BLaER1 treated with 17β-estradiol and CSF1 and Interleukin-3, amounts not matched to agents 10 nM and 100 nM (cell line): ENCODE measurements around the gene PLCXD1.
A peak's percentile ranks its signal among the peaks of the same experiment; 100 is the strongest.
"Not testable (repeated sequence)": the region's sequence is repeated elsewhere in the genome, so short reads cannot be mapped to it uniquely, and the experiment has no call there.

ENCODE experiments used
- H3K27ac ChIP-seq, 11 experiments: shearing (Covaris generic); formaldehyde crosslinking; 2 replicates each; pipeline ENCODE4 v1.8.1; 2022
- H3K27me3 ChIP-seq, 11 experiments: shearing (Covaris generic); formaldehyde crosslinking; 2 replicates each; pipeline ENCODE4 v1.8.1; 2022
- H3K36me3 ChIP-seq, 11 experiments: shearing (Covaris generic); formaldehyde crosslinking; 2 replicates each; pipeline ENCODE4 v1.8.1; 2022
- H3K4me1 ChIP-seq, 10 experiments: shearing (Covaris generic); formaldehyde crosslinking; 2 replicates each; pipeline ENCODE4 v1.8.1; 2022
- H3K4me2 ChIP-seq, 11 experiments: shearing (Covaris generic); formaldehyde crosslinking; 2 replicates each; pipeline ENCODE4 v1.8.1; 2022
- H3K4me3 ChIP-seq, 10 experiments: shearing (Covaris generic); formaldehyde crosslinking; 2 replicates each; pipeline ENCODE4 v1.8.1; 2022
- H3K9ac ChIP-seq, 11 experiments: shearing (Covaris generic); formaldehyde crosslinking; 2 replicates each; pipeline ENCODE4 v1.8.1; 2022
- H3K9me3 ChIP-seq, 11 experiments: shearing (Covaris generic); formaldehyde crosslinking; replicated peaks in 1 of 11; 2 replicates each; pipeline ENCODE4 v1.8.1; 2022
- H4K20me1 ChIP-seq, 11 experiments: shearing (Covaris generic); formaldehyde crosslinking; 2 replicates each; pipeline ENCODE4 v1.8.1; 2022
- Cebpa-rat ChIP-seq, 11 experiments: shearing (Covaris generic); IDR thresholded peaks; 2 replicates each; pipeline ENCODE4 v1.8.1; 2022

Gene PLCXD1

GRCh38 chrX:253451-254297, 27.5 kb upstream of the PLCXD1 start:
- H3K9me3 ChIP-seq = peaks cover 0 to 15% (median 7%) of the 10 kb centered on the region in 11 experiments; a peak in 8 of 22 replicates
- H3K9ac ChIP-seq = no peak overlapping the region
- H3K4me1 ChIP-seq = peaks cover 0 to 21% (median 14%) of the 10 kb centered on the region in 10 experiments; a peak in 16 of 20 replicates
- H3K27ac ChIP-seq = no peak overlapping the region
- H3K4me3 ChIP-seq = no peak overlapping the region
- H3K27me3 ChIP-seq = no peaks in the 10 kb centered on the region
- H4K20me1 ChIP-seq = no peaks in the 10 kb centered on the region
- no peak for TF ChIP-seq Cebpa-rat (IDR thresholded peaks at IDR 0.05)
- no peak overlapping the region for H3K4me2 ChIP-seq
- H3K36me3 ChIP-seq = no peaks in the 10 kb centered on the region

DNA sequence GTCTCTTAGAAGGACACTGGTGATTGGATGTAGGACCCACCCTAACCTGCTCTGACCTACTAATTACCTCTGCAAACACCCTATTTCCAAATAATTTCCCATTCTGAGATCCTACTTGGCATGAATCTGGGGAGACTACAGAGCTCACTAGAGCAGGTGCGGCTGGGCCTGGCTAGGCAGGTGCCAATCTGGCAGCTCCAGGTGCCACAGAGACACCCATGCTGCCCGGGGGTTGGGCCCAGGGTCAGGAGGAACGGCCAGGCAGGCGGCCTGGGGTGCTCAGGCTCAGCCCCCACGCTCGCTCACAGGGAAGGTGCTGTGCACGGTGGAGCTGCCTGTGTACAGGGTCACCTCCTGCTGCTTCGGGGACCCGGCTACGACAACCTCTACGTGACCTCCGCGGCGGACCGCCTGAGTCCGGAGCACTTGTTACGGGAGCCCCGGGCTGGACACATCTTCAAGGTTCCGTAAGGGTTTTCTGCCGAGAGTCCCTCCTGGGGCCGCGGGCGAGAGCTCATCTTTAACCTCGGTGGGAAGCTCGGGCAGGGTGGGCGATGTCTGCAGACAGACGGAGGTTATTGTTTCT, 26.5 kb upstream of the PLCXD1 start:
- H3K4me3 ChIP-seq = no peak overlapping the region
- no peaks in the 10 kb centered on the region for H3K27me3 ChIP-seq
- H3K27ac ChIP-seq = no peak overlapping the region
- peaks cover 0 to 24% (median 18%) of the 10 kb centered on the region in 10 experiments; a peak in 19 of 20 replicates for H3K4me1 ChIP-seq
- TF ChIP-seq Cebpa-rat (IDR thresholded peaks at IDR 0.05) = no peak
- H3K4me2 ChIP-seq = no peak overlapping the region
- peaks cover 0 to 15% (median 7%) of the 10 kb centered on the region in 11 experiments; a peak in 8 of 22 replicates for H3K9me3 ChIP-seq
- no peaks in the 10 kb centered on the region for H4K20me1 ChIP-seq
- no peak overlapping the region for H3K9ac ChIP-seq
- no peaks in the 10 kb centered on the region for H3K36me3 ChIP-seq

DNA sequence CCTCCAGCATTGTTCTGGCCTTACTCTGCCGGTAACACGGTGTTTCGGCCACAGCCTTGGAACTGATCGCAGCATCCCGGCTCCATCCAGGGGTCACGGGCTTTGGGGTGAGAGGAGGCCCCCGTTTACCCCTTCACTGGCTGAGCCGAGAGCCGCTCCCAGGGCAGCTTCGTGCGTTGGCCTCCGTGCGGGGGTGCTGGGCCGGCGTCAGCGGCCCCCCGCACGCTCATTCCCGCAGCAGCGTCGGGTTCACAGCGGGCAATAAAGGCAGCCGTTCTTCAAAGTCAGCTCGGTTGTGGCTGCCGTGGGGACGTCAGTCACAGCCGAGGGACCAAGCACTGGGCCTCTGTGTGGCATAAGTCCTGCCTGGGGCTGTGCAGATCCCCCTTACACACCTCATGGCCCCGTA, 25.3 kb upstream of the PLCXD1 start:
- Histone ChIP-seq H3K27ac (no peak overlapping the region), H3K9me3 (peaks cover 0 to 15% (median 7%) of the 10 kb centered on the region in 11 experiments; a peak in 8 of 22 replicates), H3K9ac (no peak overlapping the region), H3K4me2 (peak overlapping the region in 1 of 11 experiments; percentile 9; a peak in 1 of 22 replicates), H3K4me3 (no peak overlapping the region), H4K20me1 (no peaks in the 10 kb centered on the region), H3K4me1 (peaks cover 2 to 31% (median 28%) of the 10 kb centered on the region in 10 experiments), H3K27me3 (no peaks in the 10 kb centered on the region), H3K36me3 (no peaks in the 10 kb centered on the region)
- no peak for TF ChIP-seq Cebpa-rat (IDR thresholded peaks at IDR 0.05)

DNA sequence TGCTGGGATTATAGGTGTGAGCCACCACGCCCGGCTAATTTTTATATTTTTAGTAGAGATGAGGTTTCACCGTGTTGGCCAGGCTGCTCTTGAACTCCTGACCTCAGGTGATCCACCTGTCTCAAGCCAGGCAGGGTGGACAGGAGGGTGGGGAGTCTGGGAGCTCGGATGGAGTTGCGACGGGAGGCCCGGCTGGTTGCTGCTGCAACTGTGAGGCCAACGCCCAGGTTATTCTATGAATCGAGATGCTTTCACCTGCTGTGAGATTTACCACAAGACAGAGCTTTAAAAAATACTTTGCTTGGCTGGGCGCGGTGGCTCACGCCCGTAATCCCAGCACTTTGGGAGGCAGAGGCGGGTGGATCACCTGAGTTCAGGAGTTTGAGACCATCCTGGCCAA, 24.1 kb upstream of the PLCXD1 start:
- H3K27me3 ChIP-seq, H3K36me3 ChIP-seq, H3K4me2 ChIP-seq, H3K4me3 ChIP-seq, H3K9ac ChIP-seq, H4K20me1 ChIP-seq, H3K27ac ChIP-seq: not testable (repeated sequence)
- H3K4me1 ChIP-seq = peaks cover 13 to 37% (median 34%) of the 10 kb centered on the region in 10 experiments
- H3K9me3 ChIP-seq = peaks cover 0 to 15% (median 7%) of the 10 kb centered on the region in 11 experiments; a peak in 8 of 22 replicates

DNA sequence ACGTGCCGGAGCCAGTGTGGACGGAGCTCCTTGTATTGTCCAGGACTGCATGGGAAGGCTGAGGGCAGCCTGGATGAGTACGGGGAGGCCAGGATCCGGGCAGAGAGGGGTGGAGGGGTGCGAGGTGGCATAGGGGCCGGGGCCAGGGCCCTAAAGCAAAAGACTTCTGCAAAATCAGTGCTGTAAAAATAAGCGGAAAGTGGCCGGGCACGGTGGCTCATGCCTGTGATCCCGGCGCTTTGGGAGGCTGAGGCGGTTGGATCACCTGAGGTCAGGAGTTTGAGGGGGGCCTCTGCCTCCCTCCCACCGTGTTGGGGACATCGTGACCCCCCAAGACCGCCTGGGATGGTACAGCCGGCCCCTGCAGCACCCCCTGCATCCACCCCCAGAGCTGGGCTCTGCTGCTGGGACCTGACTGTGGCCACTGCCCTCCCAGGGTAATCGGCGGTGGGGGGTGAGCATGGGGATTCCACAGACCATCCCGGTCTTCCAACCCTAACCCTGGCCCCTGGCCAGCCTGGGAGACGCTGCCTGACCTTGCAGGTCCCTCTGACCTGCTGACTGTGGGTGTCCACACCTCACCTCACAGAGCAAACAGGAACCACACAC, 23.4 kb upstream of the PLCXD1 start:
- peaks cover 20 to 44% (median 42%) of the 10 kb centered on the region in 10 experiments for H3K4me1 ChIP-seq
- peak overlapping the region in 9 of 11 experiments; percentile 4 to 69 (median 56); a peak in 16 of 22 replicates for H3K4me2 ChIP-seq
- peak overlapping the region in 1 of 11 experiments; percentile 37; a peak in 1 of 22 replicates for H3K9ac ChIP-seq
- H4K20me1 ChIP-seq = no peaks in the 10 kb centered on the region
- H3K36me3 ChIP-seq = no peaks in the 10 kb centered on the region
- no peak for TF ChIP-seq Cebpa-rat (IDR thresholded peaks at IDR 0.05)
- peaks cover 0 to 11% (median 5%) of the 10 kb centered on the region in 11 experiments; a peak in 7 of 22 replicates for H3K9me3 ChIP-seq
- no peak overlapping the region for H3K4me3 ChIP-seq
- no peaks in the 10 kb centered on the region for H3K27me3 ChIP-seq
- peak overlapping the region in 2 of 11 experiments; percentile 10 to 32; a peak in 2 of 22 replicates for H3K27ac ChIP-seq

DNA sequence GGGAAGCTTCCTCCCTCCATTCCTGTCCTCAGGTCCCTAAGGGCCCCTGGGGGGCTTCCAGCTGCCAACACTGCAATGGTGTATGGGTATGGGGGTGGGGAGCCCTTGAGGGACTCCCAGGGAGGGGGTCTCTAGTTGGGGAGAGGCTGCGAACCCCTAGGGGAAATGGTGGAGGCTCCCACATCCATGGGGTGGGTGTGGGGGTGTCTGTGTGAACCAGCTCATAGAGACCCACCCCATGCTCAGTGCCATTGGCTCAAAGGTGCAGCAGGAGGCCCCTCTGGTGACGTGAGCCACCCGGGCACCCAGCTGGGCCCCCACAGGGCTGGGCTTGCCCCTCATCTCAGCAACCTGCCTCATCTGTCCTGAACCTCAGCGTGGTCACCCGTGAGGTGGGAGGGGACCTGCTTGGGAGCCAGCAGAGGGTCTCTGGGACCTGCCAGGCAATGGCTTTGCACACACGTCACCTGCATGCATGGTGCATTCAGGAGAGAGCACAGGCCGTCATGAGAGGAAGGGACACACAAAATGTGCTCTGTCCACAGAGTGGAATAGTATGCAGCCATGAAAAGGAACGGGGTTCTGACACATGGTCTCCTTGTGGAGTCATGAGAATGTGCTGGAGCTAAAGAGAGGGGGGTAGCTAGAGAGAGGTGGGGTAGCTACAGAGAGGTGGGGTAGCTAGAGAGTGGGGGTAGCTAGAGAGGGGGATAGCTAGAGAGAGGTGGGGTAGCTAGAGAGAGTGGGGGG, 22.7 kb upstream of the PLCXD1 start:
- Histone ChIP-seq H3K27me3 (no peaks in the 10 kb centered on the region), H3K9me3 (peaks cover 0 to 5% (median 0%) of the 10 kb centered on the region in 11 experiments; a peak in 4 of 22 replicates), H3K27ac (peak overlapping the region in 2 of 11 experiments; percentile 10 to 32; a peak in 3 of 22 replicates), H3K4me2 (peak overlapping the region in 9 of 11 experiments; percentile 4 to 69 (median 56); a peak in 16 of 22 replicates), H3K4me1 (peaks cover 20 to 50% (median 43%) of the 10 kb centered on the region in 10 experiments), H3K4me3 (no peak overlapping the region), H3K36me3 (no peaks in the 10 kb centered on the region), H4K20me1 (no peaks in the 10 kb centered on the region), H3K9ac (peak overlapping the region in 1 of 11 experiments; percentile 37; a peak in 1 of 22 replicates)
- TF ChIP-seq Cebpa-rat (IDR thresholded peaks at IDR 0.05) = no peak

- Histone ChIP-seq H3K4me3 (peak overlapping the region in 2 of 10 experiments; percentile 29 to 35; a peak in 4 of 20 replicates), H4K20me1 (no peaks in the 10 kb centered on the region), H3K4me1 (peaks cover 20 to 64% (median 54%) of the 10 kb centered on the region in 10 experiments), H3K9ac (peak overlapping the region in 4 of 11 experiments; percentile 32 to 41 (median 36); a peak in 3 of 22 replicates), H3K27ac (peak overlapping the region in 5 of 11 experiments; percentile 14 to 57 (median 38); a peak in 6 of 22 replicates), H3K9me3 (peaks cover 0 to 1% (median 0%) of the 10 kb centered on the region in 11 experiments; a peak in 2 of 22 replicates), H3K27me3 (no peaks in the 10 kb centered on the region), H3K4me2 (peak overlapping the region; percentile 61 to 84 (median 71)), H3K36me3 (no peaks in the 10 kb centered on the region)
- TF ChIP-seq Cebpa-rat (IDR thresholded peaks at IDR 0.05) = no peak
These were observed 21.4 kb upstream of the PLCXD1 start for GRCh38 chrX:259692-260355.
